GM12864 (cell line): ENCODE data around the gene SRP72.
"Not testable (repeated sequence)": the region's sequence is repeated elsewhere in the genome, so short reads cannot be mapped to it uniquely, and the experiment has no call there.

ENCODE experiments used
- DNase-seq: peaks from one replicate; pipeline ENCODE4 v3.0.0-alpha.2; 2011; ENCODE audit warnings: low read depth
- H3K4me3 ChIP-seq: 2 replicates; pipeline ENCODE4 v1.5.1; 2011; ENCODE audit warnings: mild to moderate bottlenecking, low read depth, low read length, control low read depth
- TF ChIP-seq, protein P1 (sequence below): IDR thresholded peaks from 2 replicates; pipeline ENCODE4 v1.5.1; 2011; ENCODE audit warnings: low read depth, mild to moderate bottlenecking, moderate library complexity, low read length, control low read depth, inconsistent platforms; ENCODE audit errors: missing control alignments

SRP72 gene

DNA sequence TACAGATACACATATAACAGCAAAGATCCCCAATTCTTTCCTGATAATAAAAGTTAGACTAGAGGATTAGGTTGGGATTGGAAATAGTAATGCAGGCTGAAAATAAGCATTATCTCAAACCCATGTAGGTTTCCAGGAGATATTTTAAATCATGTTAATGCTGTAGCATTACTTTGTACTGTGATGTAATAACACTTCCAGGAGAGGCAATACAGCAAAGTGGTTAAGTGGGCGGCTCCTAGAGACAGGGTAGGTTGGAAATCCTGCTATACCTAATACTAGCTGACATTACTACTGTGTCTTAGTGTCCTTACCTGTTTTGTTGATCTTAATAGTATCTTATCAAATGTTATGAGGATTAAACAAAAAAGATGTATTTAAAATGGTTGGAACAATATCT is 21.7 kb upstream of the SRP72 start:
- H3K4me3 ChIP-seq: no peak overlapping the region
- TF ChIP-seq, protein P1, sequence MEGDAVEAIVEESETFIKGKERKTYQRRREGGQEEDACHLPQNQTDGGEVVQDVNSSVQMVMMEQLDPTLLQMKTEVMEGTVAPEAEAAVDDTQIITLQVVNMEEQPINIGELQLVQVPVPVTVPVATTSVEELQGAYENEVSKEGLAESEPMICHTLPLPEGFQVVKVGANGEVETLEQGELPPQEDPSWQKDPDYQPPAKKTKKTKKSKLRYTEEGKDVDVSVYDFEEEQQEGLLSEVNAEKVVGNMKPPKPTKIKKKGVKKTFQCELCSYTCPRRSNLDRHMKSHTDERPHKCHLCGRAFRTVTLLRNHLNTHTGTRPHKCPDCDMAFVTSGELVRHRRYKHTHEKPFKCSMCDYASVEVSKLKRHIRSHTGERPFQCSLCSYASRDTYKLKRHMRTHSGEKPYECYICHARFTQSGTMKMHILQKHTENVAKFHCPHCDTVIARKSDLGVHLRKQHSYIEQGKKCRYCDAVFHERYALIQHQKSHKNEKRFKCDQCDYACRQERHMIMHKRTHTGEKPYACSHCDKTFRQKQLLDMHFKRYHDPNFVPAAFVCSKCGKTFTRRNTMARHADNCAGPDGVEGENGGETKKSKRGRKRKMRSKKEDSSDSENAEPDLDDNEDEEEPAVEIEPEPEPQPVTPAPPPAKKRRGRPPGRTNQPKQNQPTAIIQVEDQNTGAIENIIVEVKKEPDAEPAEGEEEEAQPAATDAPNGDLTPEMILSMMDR: no peak
- no peak for DNase-seq

DNA sequence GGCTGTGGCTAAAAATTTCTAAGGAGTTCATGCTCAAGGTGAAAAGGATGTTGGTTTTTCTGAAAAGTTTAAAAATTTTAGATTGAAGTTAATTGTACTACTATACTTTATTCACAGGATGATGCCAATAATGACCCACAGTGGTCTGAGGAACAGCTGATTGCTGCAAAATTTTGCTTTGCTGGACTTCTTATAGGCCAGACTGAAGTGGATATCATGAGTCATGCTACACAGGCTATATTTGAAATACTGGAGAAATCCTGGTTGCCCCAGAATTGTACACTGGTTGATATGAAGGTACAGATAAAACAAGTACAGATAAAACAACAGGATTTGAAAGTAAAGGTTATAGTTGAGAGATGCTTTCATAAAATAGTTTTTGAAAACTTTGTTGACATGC is 19.1 kb upstream of the SRP72 start:
- no peak overlapping the region for H3K4me3 ChIP-seq
- no peak for DNase-seq
- TF ChIP-seq, protein P1: no peak

DNA sequence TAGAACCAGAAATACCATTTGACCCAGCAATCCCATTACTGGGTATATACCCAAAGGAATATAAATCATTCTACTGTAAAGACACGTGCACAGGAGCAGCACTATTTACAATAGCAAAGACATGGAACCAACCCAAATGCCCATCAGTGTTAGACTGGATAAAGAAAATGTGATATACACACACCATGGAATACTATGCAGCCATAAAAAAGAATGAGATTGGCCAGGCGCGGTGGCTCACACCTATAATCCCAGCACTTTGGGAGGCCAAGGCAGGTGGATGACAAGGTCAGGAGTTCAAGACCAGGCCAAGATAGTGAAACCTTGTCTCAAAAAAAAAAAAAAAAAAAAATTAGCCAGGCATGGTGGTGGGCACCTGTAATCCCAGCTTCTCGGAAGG is 17.9 kb upstream of the SRP72 start:
- not testable (repeated sequence) for H3K4me3 ChIP-seq, DNase-seq

DNA sequence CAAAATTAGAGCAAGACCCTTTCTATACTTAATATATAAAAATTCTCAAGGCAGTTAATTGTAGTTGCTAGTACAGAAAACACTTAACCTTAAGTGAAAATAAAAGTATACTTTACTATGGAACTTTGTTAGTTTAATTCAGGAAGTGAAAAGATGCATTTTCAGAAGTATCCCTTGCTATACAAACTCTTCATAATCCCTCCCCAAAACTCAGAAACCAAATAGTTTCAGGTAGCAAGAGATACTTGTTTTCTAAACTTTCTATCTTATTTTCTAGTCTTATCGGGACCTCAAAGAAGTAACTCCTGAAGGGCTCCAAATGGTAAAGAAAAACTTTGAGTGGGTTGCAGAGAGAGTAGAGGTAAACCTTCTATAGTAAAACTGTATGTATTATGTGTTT is 17.1 kb upstream of the SRP72 start:
- TF ChIP-seq, protein P1: no peak
- DNase-seq: no peak

DNA sequence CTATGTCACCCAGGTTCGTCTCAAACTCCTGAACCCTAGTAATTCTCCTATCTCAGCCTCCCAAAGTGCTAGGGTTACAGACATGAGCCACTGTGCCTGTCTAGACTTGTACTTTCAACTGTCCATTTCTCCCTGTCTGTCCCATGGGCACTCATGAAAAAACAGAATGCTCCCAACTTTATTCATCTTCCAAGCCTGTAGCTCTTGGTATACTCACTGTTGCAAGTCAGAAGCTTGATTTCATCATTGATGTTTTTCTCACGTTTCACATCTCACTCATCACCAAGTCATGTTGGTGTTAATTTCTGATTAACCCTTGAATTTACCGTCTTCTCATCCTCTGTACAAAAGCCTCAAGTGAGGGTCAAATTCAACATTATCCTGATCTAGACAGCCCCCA is 7.3 kb upstream of the SRP72 start:
- no peak overlapping the region for H3K4me3 ChIP-seq
- TF ChIP-seq, protein P1: no peak
- no peak for DNase-seq

More for the DNA sequence above, 17.1 kb upstream of the SRP72 start:
- no peak overlapping the region for H3K4me3 ChIP-seq

DNA sequence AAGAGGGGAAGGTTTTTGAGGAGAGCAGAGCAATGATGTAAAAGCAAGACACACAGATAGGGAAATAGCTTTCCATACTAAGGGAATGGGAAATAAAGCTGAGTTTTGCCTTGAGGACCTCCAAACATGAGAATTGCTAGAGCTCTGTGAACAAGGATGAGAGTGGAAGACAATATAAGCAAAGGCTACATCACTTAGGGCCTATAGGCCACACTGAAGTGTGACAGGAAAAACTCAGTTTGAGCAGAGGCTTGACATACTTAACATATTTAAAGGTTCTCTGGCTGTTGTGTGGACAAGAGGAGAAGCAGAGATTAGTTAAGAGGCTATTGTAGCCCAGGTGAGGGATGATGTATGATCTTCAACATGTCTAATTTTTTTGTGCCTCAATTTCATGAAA is 5.3 kb upstream of the SRP72 start:
- TF ChIP-seq, protein P1: no peak
- DNase-seq: no peak
- no peak overlapping the region for H3K4me3 ChIP-seq

DNA sequence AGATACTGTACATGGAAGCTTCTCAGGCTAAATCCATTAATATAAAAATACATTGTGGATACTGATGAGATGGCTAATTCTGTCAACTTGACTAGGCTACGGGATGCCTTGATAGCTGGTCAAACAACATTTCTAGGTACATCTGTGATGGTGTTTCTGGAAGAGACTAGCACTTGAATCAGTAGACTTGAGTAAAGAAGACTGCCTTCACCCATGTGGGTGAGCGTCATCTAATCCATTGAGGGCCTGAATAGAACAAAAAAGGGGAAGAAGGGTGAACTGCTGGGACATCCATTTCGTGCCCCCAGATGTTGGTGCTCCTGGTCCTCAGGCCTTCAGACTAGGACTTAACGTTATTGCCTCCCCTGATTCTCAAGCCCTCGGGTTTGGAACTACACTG is 3.7 kb upstream of the SRP72 start:
- no peak overlapping the region for H3K4me3 ChIP-seq
- TF ChIP-seq, protein P1: no peak
- DNase-seq: no peak

DNA sequence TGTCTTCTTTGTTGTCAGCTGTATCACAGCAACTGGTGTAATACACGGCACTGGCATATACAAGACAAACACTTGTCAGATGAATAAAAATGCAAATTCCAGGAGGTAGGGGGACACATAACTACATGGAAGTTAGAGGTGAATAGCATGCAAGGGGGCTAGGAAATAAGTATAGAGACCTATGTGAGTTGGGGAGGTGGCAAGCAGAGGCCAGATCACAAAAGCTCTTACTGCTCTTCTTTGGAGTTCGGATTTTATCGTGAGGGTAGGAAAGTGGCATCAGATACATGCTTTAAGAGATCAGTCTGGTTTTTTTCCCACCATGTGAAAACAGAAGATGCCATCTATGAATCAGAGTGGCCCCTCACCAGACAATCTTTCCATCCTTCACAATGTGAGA is 2.8 kb upstream of the SRP72 start:
- no peak overlapping the region for H3K4me3 ChIP-seq

More for the DNA sequence above, 2.8 kb upstream of the SRP72 start:
- TF ChIP-seq, protein P1: no peak
- DNase-seq: no peak
